K562 (cell line): Measurements from ENCODE around the gene INSIG1.

Source experiments
- CC2D1A ChIP-seq: fragments of 450-650 bp; IDR thresholded peaks from 2 replicates; pipeline ENCODE4 v1.6.1; 2017; ENCODE audit warnings: mild to moderate bottlenecking
- EGR1 ChIP-seq: fragments of 450-650 bp; conservative IDR thresholded peaks from 2 replicates; pipeline ENCODE4 v1.6.1; 2017; ENCODE audit warnings: mild to moderate bottlenecking
- FOXK2 ChIP-seq, 2 experiments: fragments of 450-650 bp; IDR thresholded peaks in 1 of 2; conservative IDR thresholded peaks in 1 of 2; 2 replicates each; pipeline ENCODE4 v1.6.1; 2016; ENCODE audit warnings: low read depth in 2 of 2, mild to moderate bottlenecking in 1 of 2
- KLF16 ChIP-seq: IDR thresholded peaks from 2 replicates; pipeline ENCODE4 v1.6.1; 2016; ENCODE audit warnings: antibody characterized with exemption
- MAFG ChIP-seq: fragments of 450-650 bp; conservative IDR thresholded peaks from 2 replicates; pipeline ENCODE4 v1.6.1; 2016; ENCODE audit warnings: missing genetic modification characterization, missing compliant biosample characterization
- NFYB ChIP-seq: IDR thresholded peaks from 2 replicates; pipeline ENCODE4 v1.6.1; 2011; ENCODE audit warnings: mild to moderate bottlenecking, moderate library complexity; ENCODE audit not compliant: insufficient read length; ENCODE audit errors: extremely low read depth
- NR2F6 ChIP-seq: fragments of 450-650 bp; formaldehyde crosslinking; IDR thresholded peaks from 2 replicates; pipeline ENCODE4 v1.4.0; 2020; ENCODE audit warnings: mild to moderate bottlenecking
- PTBP1 ChIP-seq: fragments of 200-400 bp; formaldehyde crosslinking; IDR thresholded peaks from 2 replicates; pipeline ENCODE4 v1.6.1; 2017; ENCODE audit warnings: low read depth, low read length
- SMAD1 ChIP-seq: fragments of 150-350 bp; IDR thresholded peaks from 2 replicates; pipeline ENCODE4 v1.6.1; 2014; ENCODE audit warnings: low read length, low read depth; ENCODE audit not compliant: partially characterized antibody
- SMC3 ChIP-seq: conservative IDR thresholded peaks from 2 replicates; pipeline ENCODE4 v1.6.1; 2011; ENCODE audit warnings: low read depth, low read length, improper control_type of control experiment; ENCODE audit not compliant: insufficient read depth
- TF ChIP-seq, protein P1 (sequence below): sonication (generic); formaldehyde crosslinking; IDR thresholded peaks from 2 replicates; pipeline ENCODE4 v1.8.0; 2023; ENCODE audit warnings: mild to moderate bottlenecking, missing genetic modification reagents
- TF ChIP-seq, protein P2 (sequence below): sonication (generic); formaldehyde crosslinking; IDR thresholded peaks from 2 replicates; pipeline ENCODE4 v1.8.1; 2022; ENCODE audit warnings: missing genetic modification reagents
- TF ChIP-seq, protein P3 (sequence below): fragments of 450-650 bp; formaldehyde crosslinking; IDR thresholded peaks from 2 replicates; pipeline ENCODE4 v1.4.0; 2022; ENCODE audit warnings: mild to moderate bottlenecking, moderate library complexity

DNA sequence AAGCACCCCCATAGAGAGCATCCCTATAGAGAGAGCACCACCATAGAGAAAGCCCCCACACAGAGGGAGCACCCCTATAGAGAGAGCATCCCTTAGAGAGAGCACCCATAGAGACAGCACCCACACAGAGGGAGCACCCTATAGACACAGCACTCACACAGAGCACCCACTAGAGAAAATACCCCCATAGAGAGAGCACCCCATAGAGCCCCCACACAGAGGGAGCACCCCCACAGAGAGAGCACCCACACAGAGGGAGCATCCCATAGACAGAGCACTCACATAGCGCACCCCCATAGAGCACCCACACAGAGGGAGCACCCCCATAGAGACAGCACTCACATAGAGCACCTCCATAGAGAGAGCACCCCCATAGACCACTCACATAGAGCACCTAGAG, 48.6 kb downstream of the INSIG1 start:
- TF ChIP-seq, protein P1, sequence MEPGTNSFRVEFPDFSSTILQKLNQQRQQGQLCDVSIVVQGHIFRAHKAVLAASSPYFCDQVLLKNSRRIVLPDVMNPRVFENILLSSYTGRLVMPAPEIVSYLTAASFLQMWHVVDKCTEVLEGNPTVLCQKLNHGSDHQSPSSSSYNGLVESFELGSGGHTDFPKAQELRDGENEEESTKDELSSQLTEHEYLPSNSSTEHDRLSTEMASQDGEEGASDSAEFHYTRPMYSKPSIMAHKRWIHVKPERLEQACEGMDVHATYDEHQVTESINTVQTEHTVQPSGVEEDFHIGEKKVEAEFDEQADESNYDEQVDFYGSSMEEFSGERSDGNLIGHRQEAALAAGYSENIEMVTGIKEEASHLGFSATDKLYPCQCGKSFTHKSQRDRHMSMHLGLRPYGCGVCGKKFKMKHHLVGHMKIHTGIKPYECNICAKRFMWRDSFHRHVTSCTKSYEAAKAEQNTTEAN: no peak
- TF ChIP-seq SMC3 (no peak), CC2D1A (no peak), NFYB (no peak), NR2F6 (no peak), PTBP1 (no peak), MAFG (tag) (no peak), EGR1 (no peak), FOXK2 (conservative IDR thresholded peaks at IDR 0.05 in 1 of 2, IDR thresholded peaks at IDR 0.05 in 1 of 2; ENCODE audit: low read depth in 2 of 2) (no peak), KLF16 (no peak), SMAD1 (no peak)
- TF ChIP-seq, protein P2, sequence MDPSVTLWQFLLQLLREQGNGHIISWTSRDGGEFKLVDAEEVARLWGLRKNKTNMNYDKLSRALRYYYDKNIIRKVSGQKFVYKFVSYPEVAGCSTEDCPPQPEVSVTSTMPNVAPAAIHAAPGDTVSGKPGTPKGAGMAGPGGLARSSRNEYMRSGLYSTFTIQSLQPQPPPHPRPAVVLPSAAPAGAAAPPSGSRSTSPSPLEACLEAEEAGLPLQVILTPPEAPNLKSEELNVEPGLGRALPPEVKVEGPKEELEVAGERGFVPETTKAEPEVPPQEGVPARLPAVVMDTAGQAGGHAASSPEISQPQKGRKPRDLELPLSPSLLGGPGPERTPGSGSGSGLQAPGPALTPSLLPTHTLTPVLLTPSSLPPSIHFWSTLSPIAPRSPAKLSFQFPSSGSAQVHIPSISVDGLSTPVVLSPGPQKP (CRISPR knock-in tag): no peak
- TF ChIP-seq, protein P3, sequence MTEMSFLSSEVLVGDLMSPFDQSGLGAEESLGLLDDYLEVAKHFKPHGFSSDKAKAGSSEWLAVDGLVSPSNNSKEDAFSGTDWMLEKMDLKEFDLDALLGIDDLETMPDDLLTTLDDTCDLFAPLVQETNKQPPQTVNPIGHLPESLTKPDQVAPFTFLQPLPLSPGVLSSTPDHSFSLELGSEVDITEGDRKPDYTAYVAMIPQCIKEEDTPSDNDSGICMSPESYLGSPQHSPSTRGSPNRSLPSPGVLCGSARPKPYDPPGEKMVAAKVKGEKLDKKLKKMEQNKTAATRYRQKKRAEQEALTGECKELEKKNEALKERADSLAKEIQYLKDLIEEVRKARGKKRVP (CRISPR knock-in tag): no peak
